ENCODE measurements around the gene MAST4.

The MAST4 gene

DNA sequence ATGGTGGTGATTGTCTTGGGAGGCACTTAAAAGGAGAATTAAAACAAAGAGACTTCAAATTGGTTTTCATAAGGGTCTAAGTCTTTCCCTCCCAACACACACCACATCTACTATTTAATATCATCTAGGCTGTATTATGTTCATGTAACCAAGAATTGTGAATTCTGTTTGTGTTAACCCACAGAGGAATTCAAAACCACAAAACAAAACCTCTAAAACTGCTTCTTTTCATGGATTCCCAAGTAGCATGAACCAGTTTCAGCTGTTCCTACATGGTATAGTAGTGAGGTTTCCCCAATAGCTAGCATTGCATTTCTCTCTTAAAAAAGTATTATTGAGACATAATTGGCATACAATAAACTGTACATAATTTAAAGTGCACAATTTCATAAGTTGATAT, 316.6 kb downstream of the MAST4 start:
- no peak overlapping the region for H3K4me3 ChIP-seq (ENCODE audit: low read depth, low read length)
- TF ChIP-seq, protein P1, sequence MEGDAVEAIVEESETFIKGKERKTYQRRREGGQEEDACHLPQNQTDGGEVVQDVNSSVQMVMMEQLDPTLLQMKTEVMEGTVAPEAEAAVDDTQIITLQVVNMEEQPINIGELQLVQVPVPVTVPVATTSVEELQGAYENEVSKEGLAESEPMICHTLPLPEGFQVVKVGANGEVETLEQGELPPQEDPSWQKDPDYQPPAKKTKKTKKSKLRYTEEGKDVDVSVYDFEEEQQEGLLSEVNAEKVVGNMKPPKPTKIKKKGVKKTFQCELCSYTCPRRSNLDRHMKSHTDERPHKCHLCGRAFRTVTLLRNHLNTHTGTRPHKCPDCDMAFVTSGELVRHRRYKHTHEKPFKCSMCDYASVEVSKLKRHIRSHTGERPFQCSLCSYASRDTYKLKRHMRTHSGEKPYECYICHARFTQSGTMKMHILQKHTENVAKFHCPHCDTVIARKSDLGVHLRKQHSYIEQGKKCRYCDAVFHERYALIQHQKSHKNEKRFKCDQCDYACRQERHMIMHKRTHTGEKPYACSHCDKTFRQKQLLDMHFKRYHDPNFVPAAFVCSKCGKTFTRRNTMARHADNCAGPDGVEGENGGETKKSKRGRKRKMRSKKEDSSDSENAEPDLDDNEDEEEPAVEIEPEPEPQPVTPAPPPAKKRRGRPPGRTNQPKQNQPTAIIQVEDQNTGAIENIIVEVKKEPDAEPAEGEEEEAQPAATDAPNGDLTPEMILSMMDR (IDR thresholded peaks at IDR 0.05; ENCODE audit: low read depth, low read length), result no peak

DNA sequence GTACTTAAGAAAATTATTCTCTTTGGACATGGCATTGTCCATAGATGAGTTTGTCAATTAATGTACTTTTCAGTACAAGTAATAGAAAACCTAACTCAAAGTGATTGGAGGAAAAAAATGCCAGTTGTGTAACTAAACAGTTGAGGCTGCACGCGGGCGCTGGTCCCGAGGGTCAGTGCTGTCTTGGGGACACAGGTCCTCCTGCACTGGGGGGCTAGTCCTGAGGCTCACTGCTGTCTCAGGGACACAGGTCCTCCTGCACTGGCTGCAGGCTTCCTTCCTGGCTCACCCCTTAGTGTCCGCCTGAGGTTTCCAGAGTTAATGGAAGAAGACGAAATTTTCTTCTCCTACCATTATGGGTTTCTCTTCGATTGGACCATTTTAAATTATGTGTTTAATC, 319.3 kb downstream of the MAST4 start:
- H3K4me3 ChIP-seq (ENCODE audit: low read depth, low read length), result no peak overlapping the region
- TF ChIP-seq, protein P1 (IDR thresholded peaks at IDR 0.05; ENCODE audit: low read depth, low read length), result no peak

- H3K4me3 ChIP-seq (ENCODE audit: low read depth, low read length), result no peak overlapping the region
- TF ChIP-seq, protein P1 (IDR thresholded peaks at IDR 0.05; ENCODE audit: low read depth, low read length), result no peak
Measured at GRCh38 chr5:66922881-66923280, 326.7 kb downstream of the MAST4 start.

DNA sequence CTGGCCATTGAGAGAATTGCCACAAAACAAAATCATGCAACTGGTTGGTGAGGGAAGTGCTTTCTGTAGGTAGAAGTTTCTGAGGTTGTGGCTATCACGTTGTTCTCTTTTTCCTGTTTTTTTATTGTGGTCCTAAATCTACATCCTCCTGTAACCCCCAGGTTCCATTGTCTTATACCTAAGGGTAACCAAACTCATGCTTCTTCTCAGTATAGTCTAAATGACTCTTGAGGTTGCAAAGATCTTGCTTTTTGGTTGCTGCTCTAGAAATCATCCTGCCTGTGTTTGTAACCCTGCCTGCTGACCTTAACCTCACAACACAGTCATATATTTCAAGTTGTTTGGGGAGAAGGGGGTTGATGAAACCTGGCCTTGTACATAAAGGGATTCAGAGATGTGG, 327.3 kb downstream of the MAST4 start:
- no peak overlapping the region for H3K4me3 ChIP-seq (ENCODE audit: low read depth, low read length)
- TF ChIP-seq, protein P1 (IDR thresholded peaks at IDR 0.05; ENCODE audit: low read depth, low read length), result no peak

DNA sequence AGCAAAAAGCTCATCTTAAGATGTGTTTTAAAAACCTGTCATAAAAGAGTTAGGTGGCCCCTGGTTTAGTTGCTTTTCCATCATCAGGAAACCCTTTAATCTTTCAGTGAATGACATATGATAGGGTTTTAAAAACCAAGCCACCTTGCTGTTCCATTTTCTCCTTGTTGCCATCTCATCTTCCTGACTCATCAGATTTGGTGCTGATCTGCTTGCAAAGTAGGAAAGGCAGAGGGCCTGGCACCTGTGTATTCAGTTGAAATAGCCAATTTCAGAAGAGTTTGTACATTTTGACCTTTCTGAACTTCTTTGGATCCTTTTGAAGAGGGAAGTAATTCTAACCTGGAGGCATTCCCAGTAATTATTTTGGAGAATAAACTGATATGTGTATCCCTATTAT, 327.7 kb downstream of the MAST4 start:
- TF ChIP-seq, protein P1 (IDR thresholded peaks at IDR 0.05; ENCODE audit: low read depth, low read length), result no peak
- H3K4me3 ChIP-seq (ENCODE audit: low read depth, low read length), result no peak overlapping the region

DNA sequence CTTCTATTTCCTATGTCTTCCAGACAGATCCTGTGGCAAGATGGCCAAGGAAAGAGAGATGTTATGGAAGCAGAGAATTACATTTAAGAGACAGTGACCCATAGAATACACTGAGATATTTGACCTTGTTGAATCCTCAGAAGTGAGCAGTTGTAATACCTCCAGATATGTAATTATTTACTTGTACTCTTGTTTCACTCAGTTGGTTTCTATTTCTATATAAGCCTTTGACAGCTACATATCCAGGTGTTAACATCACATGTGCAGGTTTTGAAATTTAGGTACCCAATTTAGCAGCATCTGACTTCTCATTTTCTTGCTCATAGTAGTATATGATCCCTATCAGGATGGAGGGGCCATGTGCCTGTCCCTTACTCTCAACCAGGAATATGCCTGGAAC, 330.9 kb downstream of the MAST4 start:
- TF ChIP-seq, protein P1 (IDR thresholded peaks at IDR 0.05; ENCODE audit: low read depth, low read length), result no peak
- no peak overlapping the region for H3K4me3 ChIP-seq (ENCODE audit: low read depth, low read length)

DNA sequence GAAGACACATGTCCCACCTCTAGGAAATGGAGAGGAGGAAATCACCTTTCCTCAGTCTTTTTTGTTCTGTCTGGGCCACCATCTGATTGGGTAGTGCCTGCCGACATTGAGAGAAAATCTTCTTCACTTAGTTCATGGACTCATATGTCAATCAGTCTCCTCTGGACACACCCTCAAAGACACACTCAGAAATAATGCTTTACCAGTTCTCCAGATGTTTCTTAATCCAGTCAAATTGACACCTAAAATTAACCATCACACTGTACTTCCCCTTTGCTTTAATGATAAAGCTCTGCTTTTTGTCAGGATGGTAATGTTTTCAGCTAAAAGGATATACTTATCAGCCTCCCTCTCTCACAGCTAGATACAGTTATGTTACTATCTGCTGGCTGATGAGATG, 333.1 kb downstream of the MAST4 start:
- no peak overlapping the region for H3K4me3 ChIP-seq (ENCODE audit: low read depth, low read length)
- TF ChIP-seq, protein P1 (IDR thresholded peaks at IDR 0.05; ENCODE audit: low read depth, low read length), result no peak

All from WI38 (cell line).